Measurements from ENCODE around the gene MSX2.
"Not testable (repeated sequence)": the region's sequence is repeated elsewhere in the genome, so short reads cannot be mapped to it uniquely, and the experiment has no call there.

The MSX2 gene

DNA sequence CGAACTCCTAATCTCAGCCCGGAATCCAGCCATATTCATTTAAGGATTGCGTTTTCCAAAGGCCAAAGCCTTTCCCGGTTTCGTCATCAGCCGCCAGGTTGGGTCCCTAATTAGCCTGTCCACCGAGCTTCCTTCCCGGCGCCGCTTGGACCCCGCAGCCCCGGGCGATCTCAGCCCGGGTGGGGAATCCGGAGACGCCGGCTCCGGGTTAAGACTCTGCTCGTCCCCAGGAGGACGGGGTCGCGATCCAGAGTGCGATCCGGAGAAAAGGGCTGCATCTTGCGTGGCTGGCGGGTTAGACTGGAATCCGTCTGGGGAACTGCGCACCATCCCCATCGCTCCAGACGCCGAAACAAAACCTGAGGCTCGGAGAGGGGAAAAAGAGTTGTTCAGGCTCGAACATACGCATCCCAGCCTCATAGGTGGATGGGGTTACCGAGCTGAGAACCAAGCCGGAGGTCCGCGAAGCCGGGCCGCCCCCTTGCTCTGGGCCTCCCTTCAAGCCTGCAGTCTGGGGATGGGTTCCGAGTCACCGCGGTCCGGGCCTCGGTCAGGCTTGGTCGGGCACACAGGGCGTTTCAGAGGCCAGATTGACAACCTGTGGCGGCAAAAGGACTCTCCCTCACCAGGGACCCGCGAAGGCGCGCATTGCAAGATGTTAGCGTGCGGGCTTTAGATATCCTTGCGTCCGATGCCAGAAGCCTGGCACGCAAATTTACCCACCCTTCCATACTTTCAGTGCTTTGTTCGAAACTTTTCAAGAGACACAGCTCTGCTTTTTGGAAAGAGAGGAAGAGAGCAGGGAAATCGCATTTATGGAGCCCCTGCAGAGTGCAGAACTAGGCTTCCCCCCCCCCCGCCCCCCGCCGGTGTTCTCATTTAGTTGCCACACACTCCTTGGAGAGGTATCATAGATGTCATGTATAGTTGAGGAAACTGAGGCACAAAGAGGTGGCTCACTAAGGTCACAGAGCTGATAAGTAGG lies 7.9 kb downstream of the MSX2 start:
- DNase-seq (ENCODE audit: low read depth in 1 of 2, low spot score in 1 of 2): no peak

DNA sequence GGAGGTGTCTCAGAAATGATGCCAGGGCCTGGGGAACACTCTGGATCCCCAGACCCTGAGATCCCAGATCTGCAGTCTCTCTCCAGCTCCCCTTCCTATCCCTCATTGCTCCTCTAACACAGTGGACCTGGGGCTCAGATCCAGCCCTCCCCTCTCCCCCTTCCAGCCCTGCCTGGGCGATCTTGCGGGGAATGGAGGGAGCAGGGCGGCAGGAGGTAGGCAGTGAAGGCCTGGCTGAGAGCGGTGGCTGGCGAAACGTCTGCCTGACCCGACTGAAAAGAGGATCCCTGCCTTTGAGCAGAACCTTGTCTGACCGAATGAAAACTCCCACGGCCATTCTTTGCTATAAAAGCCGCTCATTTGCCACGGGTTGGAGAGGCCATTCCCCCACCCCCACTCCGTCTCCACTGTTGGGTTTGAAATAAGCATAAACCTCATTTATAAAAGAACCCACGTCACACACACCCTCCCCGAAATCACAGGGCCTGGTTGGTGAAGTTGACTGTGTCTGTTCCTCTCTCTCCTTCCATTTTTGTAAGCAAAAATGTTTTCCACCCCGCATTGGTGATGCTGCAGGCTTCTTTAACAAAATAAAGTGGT lies 8.8 kb downstream of the MSX2 start:
- no peak for DNase-seq (ENCODE audit: low read depth in 1 of 2, low spot score in 1 of 2)

DNA sequence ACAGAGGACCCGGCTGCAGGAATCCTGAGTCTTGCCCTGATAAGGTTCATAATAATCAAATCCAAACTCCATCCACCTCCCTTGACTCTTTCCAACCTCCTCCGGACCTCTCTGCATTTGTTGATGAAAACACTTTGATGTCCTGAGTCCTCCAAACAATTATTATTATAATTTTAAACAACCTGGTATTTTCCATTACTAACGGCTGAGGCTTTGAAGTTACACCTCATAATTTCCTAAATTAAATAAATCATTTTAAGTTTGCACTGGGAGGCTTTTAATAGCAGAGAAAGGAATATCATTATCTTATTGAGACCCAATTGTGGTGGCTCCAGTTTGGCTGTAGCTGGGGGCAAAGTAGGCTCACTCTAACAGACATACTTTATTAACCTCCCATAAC lies 9.5 kb downstream of the MSX2 start:
- no peak for DNase-seq (ENCODE audit: low read depth in 1 of 2, low spot score in 1 of 2)

DNA sequence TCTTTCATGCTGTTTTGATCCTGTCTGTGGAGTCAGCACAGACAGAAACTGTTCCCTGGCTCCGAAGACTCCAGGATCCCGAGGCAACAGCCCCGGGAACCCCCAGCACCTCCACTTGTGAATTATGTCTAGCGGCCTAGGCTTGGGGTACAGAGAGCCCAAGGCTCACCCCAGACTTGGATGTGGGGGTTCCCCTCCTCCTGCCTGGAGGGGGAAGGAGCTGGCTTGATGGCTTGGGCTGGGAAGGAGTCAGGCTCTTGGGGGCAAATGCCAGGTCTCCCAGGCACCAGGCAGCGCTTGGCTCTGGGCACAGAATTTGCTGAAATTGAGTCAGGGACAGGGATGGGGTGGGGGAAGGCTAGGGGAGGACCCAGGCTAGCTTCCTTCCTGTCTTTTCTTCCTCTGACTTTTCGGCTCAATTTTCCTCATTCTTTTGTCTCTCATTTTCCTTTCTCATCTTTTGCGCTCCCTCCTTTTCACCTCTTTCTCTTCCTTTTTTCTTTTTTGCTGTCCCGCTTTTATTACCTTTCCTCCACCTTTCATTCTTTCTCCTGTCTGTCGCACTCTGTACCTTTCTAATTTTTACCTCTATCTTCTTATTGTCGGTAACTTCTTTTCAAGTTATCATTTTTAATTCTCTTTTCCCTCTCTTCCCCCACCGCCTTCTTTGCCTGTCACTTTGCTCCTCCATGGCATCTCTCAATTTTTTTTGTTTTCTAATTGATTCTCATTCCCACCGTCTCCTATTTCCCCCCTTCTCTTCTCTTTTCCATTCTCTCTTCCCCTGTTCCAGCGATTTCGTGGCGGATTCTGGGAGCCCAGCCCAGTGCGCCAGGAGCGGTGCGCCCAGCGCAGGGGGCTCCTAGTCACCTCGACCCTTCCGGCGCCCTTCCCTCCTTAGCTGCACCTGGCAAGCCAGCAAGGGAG lies 10.5 kb downstream of the MSX2 start:
- no peak for DNase-seq (ENCODE audit: low read depth in 1 of 2, low spot score in 1 of 2)

DNA sequence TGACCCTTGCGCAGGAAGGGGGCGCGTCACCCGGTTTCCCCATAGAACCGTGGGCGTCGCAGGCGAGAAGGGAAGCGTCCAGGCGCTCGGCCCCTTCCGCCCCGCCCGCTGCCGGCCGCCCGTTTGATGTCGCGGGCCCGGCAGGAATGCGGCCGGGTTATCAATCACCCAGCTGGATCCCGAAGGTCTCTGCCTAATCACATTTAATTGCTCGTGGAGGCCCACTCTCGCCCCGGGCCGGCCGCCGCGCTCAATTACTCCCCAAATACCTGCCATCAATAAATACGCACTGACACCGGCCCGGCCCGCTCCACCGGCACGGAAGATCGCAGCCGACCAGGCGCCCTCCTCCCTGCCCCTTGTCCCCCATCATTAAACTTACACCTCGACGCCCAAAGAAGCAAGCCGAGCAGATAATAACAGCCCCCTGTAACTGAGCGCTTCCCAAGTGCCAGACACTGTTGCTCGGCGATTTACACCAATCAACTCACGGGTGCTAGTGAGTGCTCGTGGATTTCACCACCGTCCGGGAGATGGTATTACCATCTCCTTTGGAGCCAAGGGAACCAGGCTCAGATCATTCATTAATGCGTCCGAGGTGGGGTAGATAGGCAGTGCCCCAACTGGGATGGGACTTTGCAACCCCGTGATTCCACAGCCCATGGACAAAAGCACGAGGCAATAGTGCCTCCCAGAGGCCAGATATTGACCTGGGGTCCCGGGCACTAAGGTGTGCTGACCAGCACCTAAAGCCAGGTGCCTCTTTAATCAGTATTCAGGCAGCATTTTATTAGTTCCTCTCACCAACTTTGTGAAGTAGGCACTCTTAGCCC lies 11.3 kb downstream of the MSX2 start:
- DNase-seq (ENCODE audit: low read depth in 1 of 2, low spot score in 1 of 2): no peak

DNA sequence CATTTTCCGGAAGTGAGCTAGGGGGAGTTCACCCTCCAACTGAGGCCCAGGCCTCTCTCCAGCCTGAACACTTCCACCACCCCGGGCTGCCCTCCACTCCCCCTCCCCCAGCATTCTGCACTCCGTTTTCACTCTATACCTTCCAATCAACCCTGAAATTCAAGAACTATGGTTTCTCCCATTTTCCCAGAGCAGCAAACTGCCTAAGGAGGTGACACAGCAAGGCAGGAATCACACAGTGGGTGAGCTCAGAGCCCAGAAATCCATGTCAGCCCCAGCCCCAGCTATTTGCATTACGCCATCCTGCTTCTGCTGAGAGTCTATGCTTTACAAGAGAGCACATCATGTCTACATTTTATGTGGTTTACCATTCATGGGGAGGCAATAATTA lies 11.9 kb downstream of the MSX2 start:
- DNase-seq (ENCODE audit: low read depth in 1 of 2, low spot score in 1 of 2): no peak

DNA sequence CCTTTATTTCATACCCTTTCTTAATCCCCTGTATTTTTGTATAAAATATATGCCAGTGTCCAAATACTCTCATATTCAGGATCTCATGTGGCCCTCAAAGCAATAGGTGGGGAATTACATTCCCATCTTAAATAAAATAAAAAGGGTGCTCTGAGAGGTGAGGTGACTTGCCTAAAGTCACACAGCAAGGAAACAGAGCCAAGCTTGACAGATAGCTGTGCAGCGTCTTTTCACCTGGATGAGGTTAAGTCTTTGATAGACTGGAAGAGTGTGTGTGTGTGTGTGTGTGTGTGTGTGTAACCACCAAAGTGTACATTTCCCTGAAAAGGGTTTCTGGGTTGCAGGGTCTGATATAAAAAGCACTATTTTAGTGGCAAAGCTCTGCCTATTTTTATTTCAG lies 12.4 kb downstream of the MSX2 start:
- no peak for DNase-seq (ENCODE audit: low read depth in 1 of 2, low spot score in 1 of 2)

DNA sequence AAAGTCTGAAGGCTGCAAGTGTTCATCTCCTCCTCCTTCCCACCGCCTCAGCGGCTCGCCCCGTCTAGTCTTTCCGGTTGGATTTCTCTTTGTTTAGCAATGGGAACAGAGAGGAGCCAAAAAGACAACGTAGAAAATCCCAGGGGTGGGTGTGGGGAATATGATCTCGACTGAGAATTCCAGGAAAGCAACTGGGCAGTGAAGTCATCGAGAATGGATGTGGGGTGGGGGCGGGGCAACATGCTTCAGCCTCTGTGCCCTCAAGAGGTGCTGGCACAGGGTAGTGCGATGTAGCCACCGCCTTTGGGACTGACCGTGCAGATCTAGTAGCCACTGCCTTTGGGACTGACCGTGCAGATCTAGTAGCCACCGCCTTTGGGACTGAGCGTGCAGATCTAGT lies 12.9 kb downstream of the MSX2 start:
- DNase-seq (ENCODE audit: low read depth in 1 of 2, low spot score in 1 of 2): no peak

DNA sequence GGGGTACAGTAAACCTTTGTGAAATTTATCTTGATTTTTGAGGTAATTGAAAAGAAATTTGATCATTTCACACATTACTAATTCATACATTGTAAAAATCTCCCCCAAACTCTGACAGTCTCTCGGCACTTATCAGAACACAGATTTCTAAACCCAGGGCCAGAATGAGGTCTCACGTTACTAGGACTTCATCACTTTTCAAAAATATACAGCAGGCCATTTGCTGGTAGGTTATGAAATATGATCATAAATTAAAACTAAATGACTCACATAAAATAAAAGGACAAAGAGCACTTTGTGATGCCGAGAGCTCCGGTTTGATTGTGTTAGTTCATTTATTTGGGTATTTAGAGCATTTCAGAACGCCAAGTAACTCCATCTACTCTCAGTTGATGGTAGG lies 17.0 kb downstream of the MSX2 start:
- no peak for DNase-seq (ENCODE audit: low read depth in 1 of 2, low spot score in 1 of 2)

DNA sequence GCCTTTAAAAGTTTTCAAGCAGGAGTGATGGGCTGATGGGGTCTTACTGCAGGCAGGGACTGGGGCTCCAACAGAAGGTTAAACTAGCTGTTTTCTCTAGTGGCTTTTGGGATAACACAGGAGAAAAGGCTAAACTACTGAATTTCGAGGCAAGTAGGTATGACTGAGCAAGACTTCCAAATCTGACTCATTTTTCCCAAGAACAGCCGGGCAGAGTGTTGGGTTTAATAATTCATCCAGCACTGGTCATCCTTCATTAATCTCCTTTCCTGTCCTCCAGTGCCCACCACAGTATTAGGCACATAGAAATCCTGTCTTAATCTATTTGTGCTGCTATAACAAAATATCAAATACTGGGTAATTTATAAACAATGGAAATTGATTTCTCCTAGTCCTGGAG lies 20.5 kb downstream of the MSX2 start:
- no peak for DNase-seq (ENCODE audit: low read depth in 1 of 2, low spot score in 1 of 2)

DNA sequence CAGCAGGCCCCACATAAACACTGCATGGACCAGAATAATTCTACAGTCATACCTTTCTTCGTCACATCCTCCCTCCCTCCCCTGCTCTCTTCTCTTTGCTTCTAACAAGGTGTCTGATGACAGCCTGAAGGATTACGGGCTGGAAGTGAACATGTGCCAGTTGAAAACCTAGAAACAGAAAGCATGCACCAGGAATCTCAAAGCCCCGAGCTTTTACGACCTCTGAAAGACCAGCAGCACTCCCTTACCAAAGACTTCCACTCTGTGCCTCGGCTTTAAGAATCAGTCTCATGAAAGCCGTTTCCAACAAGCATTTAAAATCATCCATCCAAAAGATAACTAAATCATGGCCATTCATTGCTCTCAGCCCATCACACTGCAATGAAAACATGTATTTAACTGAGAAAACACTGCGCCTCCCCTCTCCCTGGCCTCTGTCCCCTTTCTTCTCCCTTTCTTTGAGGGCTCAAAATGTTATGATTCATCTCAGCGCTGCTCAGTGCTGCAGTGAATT lies 21.3 kb downstream of the MSX2 start:
- no peak for DNase-seq (ENCODE audit: low read depth in 1 of 2, low spot score in 1 of 2)

DNA sequence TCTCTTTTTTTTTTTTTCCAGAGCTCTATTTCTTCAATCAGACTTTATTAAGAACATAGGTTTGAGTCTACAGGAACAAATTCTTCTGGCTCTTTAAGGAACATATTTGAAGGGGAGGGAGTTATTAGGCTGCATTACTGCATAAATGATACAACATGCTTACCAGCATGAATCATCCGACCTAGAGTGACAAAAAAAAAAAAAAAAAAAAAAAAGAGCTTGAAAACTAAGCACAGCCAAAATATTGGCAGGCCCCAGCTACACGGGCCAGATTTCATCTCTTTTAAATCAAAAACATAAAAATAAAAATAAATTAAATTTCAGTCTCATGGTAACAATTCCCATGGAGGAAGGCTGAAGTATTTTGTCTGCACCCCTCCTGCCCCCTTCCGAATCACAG lies 26.3 kb downstream of the MSX2 start:
- DNase-seq (ENCODE audit: low read depth in 1 of 2, low spot score in 1 of 2): no peak

DNA sequence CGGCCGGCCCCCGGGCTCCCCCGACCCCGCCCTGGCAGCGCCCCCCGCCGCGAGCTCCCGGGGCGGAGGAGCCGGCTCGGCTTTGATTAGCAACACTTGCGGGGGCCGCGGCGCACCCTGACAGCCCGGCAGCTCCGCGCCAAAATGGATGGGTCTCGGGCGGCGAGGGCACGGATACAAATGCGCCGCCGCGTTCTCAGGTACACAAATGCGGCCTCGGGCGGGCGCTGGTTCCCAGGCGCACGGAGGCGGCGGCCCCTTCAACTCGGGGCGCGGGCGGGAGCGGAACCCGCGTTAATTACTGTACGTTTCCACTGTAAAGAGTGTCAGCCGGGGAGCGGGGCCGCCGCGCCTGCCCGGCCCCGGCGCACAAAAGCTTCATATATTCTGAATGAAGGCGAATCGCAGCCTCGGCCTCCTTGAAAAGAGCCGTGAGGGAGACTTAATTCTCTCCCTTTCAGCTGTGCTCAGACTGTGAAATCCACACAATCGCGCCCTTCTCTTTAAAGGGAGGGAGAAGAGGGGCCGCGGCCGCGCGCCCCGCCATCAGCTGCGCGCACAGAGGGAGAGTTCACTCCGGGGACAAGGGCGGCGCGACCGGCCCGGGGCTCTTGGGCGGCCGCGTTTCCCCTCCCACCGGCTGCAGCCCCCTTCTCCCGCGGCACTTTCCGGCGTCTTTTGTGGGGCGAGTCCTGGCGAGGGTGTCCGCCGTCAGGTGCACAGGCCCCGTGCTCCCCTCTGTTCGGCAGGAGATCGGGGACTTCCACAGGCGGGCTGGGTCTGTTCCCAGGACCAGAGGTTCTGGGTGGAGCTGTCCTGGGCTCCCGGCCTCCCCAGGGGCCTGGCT lies 27.0 kb downstream of the MSX2 start:
- no peak for DNase-seq (ENCODE audit: low read depth in 1 of 2, low spot score in 1 of 2)

DNA sequence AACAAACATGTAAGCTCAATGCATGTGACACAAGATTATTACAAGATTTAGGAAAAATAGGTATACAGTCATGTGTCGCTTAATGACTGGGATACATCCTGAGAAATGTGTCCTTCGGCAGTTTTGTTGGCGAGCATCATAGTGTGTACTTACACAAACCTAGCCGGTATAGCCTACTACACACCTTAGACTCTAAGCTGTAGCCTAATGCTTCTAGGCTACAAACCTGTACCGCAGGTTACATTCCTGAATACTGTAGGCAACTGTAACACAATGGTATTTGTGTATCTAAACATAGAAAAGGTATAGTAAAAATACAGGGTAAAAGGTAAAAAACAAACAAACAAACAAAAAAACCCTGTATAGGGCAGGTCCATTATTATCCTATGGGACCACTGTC lies 27.7 kb downstream of the MSX2 start:
- DNase-seq (ENCODE audit: low read depth in 1 of 2, low spot score in 1 of 2): no peak

DNA sequence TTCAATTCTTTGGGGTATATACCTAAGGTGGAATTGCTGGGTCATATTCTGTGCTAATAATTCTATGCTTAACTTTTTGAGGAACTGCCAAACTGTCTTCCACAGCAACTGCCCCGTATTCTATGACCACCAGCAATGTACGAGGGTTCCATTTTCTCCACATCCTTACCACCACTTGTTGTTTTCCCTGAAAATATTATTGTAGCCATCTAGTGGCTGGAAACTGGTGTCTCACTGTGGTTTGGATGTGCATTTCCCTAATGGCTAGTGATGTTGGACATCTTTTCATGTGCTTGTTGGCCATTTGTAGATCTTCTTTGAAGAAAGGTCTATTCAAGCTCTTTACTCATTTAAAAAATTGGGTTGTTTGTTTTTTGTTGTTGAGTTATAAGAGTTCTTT lies 30.7 kb downstream of the MSX2 start:
- DNase-seq (ENCODE audit: low read depth in 1 of 2, low spot score in 1 of 2): no peak

DNA sequence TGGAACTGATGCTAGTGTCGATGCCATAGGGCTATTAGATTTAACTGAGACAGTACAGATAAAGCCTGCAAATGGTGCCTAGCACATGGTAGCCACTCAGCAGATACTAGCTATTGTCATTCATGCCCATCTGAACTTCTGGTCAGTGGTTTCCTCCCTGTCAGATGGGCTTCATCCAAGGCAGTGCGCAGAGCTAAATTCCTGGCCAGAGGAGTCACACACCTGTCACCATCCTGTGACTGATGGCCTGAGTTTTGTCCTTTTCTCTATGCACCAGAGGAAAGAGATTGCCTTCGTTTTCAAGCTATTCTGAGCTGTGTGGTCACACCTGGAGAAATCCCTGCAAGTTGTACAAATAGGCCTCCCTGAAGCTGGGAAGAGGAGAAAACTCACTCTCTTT lies 34.7 kb downstream of the MSX2 start:
- no peak for DNase-seq (ENCODE audit: low read depth in 1 of 2, low spot score in 1 of 2)

DNA sequence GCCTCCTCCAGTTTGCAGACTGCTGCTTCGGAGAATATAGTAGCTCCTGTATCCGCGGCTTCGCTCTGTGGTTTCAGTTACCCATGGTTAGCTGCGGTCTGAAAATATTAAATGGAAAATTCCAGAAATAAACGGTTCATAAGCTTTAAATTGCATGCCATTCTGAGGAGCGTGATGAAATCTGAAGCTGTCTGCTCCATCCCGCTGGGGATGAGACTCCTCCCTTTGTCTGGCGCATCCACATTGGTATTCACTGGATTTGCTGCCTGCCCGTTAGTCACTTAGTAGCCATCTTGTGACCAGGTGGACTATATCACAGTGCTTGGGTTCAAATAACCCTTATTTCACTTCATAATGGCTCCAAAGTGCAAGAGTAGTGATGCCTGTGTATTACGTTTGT lies 36.3 kb downstream of the MSX2 start:
- DNase-seq (ENCODE audit: low read depth in 1 of 2, low spot score in 1 of 2): no peak

DNA sequence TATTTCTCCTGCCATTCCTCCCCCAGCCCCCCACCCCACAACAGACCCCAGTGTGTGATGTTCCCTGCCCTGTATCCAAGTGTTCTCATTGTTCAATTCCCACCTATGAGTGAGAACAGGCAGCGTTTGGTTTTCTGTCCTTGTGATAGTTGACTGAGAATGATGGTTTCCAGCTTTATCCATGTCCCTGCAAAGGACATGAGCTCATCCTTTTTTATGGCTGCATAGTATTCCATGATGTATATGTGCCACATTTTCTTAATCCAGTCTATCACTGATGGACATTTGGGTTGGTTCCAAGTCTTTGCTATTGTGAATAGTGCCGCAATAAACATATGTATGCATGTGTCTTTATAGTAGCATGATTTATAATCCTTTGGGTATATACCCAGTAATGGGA lies 37.0 kb downstream of the MSX2 start:
- DNase-seq (ENCODE audit: low read depth in 1 of 2, low spot score in 1 of 2): not testable (repeated sequence)

DNA sequence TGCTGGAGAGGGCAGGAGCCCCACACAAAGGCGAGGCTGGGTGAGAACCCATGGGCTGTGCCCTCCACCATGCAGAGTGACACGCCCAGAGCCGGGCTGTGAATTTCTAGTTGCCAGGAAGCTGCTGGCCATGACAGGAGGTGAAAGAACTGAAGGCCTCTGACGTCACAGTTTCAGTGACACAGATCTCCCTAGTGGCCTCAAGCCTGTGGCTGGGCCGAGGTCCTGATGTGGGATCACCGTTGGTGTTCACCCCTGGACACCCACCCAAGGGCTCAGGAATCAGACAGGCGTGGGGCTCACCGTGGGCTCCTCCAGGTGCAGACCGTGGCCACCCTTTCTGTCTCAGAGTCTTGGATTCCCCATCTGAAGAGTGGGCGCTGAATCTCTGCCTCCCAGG lies 39.9 kb downstream of the MSX2 start:
- DNase-seq (ENCODE audit: low read depth in 1 of 2, low spot score in 1 of 2): no peak

DNA sequence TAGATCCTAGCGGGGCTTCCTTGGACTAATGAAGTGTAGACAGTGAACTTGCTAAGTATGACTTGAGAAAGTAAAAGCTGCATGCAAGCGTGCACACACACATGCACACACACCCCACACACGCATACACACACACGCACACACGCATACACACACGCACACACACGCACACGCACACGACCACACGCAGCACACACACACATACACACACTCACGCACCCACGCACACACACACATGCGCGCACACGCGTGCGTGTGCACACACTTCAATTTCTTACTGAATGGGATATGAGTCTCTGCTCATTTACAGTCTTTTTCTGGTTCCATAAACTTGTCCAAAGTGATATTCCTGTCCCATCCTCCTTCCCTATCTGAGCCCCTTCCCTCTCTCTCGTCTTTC lies 41.2 kb downstream of the MSX2 start:
- DNase-seq (ENCODE audit: low read depth in 1 of 2, low spot score in 1 of 2): no peak

Measured in activated CD4-positive, alpha-beta T cell treated with anti-CD3 and anti-CD28 coated beads, Interleukin-2, amount 50 U/mL, for 24 hours (primary cell).